Astrocyte of the cerebellum (primary cell): ENCODE data around the gene FGF10.

Experiments used
- DNase-seq: peaks from one replicate; pipeline ENCODE4 v3.0.0-alpha.2; 2011; ENCODE audit warnings: low read depth
- H3K4me3 ChIP-seq: 2 replicates; pipeline ENCODE4 v1.5.1; 2011; ENCODE audit warnings: mild to moderate bottlenecking, low read depth, low read length, moderate library complexity
- in situ Hi-C: cut with HindIII; loops from 2 replicates; pipeline ENCODE4 v1.10.0; 2017; ENCODE audit warnings: low sequenced_read_pairs
- TF ChIP-seq, protein P1 (sequence below): IDR thresholded peaks from 2 replicates; pipeline ENCODE4 v1.5.1; 2012; ENCODE audit warnings: low read length, low read depth, moderate library complexity, mild to moderate bottlenecking; ENCODE audit errors: missing control alignments

The FGF10 gene

GRCh38 chr5:44390351-44390750, 1.1 kb upstream of the FGF10 start:
- TF ChIP-seq, protein P1, sequence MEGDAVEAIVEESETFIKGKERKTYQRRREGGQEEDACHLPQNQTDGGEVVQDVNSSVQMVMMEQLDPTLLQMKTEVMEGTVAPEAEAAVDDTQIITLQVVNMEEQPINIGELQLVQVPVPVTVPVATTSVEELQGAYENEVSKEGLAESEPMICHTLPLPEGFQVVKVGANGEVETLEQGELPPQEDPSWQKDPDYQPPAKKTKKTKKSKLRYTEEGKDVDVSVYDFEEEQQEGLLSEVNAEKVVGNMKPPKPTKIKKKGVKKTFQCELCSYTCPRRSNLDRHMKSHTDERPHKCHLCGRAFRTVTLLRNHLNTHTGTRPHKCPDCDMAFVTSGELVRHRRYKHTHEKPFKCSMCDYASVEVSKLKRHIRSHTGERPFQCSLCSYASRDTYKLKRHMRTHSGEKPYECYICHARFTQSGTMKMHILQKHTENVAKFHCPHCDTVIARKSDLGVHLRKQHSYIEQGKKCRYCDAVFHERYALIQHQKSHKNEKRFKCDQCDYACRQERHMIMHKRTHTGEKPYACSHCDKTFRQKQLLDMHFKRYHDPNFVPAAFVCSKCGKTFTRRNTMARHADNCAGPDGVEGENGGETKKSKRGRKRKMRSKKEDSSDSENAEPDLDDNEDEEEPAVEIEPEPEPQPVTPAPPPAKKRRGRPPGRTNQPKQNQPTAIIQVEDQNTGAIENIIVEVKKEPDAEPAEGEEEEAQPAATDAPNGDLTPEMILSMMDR, result no peak
- no peak overlapping the region for H3K4me3 ChIP-seq
- DNase-seq, result no peak
- in situ Hi-C loops, result no loop called here

- in situ Hi-C loops, result no loop called here
- H3K4me3 ChIP-seq, result peak overlapping the region; percentile 45
- TF ChIP-seq, protein P1, result no peak
- no peak for DNase-seq
Observed at GRCh38 chr5:44389823-44390143, 563 bp upstream of the FGF10 start.

DNA sequence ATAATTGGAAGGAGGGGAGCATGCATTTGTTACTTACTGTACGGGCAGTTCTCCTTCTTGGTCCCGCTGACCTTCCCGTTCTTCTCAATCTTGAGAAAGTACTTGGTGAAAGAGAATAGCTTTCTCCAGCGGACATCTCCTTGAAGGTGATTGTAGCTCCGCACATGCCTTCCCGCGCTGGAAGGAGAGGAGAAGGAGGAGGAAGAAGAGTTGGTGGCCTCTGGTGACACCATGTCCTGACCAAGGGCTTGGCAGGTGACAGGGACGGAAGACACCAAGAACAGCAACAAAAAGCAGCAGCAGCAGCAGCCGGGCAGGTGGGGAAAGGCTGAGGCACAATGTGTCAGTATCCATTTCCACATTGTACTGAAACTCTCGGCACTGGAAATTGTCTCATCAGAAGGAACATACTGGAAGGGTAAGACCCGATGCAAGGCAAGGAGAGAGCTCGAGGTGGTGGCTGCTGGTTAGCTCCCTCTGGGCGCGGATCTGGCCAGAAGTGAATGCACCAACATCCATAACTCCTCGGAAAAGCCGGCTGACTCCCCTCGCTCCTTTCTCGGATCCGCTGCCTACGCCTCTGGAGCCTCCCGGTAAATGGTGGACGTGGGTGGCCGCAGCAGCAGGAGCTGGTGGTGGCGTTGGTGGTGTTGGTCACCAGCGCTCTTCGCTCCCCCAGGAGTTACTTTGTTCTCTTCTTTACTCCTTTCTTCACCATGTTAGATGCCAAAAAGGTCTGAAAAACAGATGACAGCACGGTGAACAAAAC, 715 bp downstream of the FGF10 start:
- peak overlapping the region; percentile 45 for H3K4me3 ChIP-seq
- in situ Hi-C loops, result no loop called here
- TF ChIP-seq, protein P1, result no peak
- DNase-seq, result no peak

- no peak for DNase-seq
- in situ Hi-C loops, result no loop called here
- H3K4me3 ChIP-seq, result no peak overlapping the region
- TF ChIP-seq, protein P1, result no peak
Observed at GRCh38 chr5:44387921-44388320, 1.3 kb downstream of the FGF10 start.

GRCh38 chr5:44387406-44387805, 1.8 kb downstream of the FGF10 start:
- TF ChIP-seq, protein P1, result no peak
- in situ Hi-C loops, result no loop called here
- DNase-seq, result no peak
- H3K4me3 ChIP-seq, result no peak overlapping the region

DNA sequence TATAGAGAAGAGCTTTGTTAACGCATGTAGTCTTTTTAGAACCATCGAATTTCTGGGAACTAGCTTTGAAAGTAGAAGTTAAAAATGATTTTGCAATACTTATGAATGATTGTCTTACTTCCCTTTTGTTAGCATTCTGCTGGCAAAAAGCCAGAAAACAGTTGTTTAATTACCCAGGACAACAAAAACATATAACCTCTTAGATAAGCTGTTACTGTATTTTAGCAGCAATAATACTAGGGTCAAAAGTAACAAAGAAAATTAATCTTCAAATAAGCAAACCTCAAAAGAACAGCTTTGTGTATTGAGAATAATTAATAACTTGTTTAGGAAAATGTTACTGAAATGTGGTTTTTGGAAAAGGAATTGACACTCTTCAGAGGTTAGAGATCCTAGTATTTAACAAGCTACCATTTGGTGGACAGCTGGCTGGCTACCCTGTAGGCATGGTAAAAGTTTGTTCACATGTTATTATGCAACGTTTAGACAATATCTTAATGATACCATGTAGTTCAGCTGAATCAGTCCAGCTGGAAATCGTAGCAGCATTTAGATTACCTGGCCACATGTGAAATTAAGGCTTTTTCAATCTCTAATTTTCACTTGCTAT, 3.8 kb downstream of the FGF10 start:
- no peak for DNase-seq
- H3K4me3 ChIP-seq, result no peak overlapping the region

More for the DNA sequence above, 3.8 kb downstream of the FGF10 start:
- TF ChIP-seq, protein P1, result no peak
- in situ Hi-C loops, result no loop called here
